ENCODE measurements around the gene ZBTB20.

Gene ZBTB20

GRCh38 chr3:114880078-114880477 is 267.0 kb downstream of the ZBTB20 start:
- TF ChIP-seq REST (IDR thresholded peaks at IDR 0.05; ENCODE audit: insufficient replicate concordance, low read depth): no peak
- no peak for TF ChIP-seq POLR2AphosphoS5 (IDR thresholded peaks at IDR 0.05; ENCODE audit: low read depth)
- TF ChIP-seq SPI1 (IDR thresholded peaks at IDR 0.05; ENCODE audit: borderline replicate concordance, low read depth): no peak
- no peak for TF ChIP-seq GABPA (IDR thresholded peaks at IDR 0.05; ENCODE audit: low read depth)
- TF ChIP-seq, protein P1, sequence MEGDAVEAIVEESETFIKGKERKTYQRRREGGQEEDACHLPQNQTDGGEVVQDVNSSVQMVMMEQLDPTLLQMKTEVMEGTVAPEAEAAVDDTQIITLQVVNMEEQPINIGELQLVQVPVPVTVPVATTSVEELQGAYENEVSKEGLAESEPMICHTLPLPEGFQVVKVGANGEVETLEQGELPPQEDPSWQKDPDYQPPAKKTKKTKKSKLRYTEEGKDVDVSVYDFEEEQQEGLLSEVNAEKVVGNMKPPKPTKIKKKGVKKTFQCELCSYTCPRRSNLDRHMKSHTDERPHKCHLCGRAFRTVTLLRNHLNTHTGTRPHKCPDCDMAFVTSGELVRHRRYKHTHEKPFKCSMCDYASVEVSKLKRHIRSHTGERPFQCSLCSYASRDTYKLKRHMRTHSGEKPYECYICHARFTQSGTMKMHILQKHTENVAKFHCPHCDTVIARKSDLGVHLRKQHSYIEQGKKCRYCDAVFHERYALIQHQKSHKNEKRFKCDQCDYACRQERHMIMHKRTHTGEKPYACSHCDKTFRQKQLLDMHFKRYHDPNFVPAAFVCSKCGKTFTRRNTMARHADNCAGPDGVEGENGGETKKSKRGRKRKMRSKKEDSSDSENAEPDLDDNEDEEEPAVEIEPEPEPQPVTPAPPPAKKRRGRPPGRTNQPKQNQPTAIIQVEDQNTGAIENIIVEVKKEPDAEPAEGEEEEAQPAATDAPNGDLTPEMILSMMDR (IDR thresholded peaks at IDR 0.05; ENCODE audit: insufficient read depth, low read length): no peak
- no peak overlapping the region for H3K4me3 ChIP-seq (replicated peaks; ENCODE audit: insufficient read depth, low read length)

DNA sequence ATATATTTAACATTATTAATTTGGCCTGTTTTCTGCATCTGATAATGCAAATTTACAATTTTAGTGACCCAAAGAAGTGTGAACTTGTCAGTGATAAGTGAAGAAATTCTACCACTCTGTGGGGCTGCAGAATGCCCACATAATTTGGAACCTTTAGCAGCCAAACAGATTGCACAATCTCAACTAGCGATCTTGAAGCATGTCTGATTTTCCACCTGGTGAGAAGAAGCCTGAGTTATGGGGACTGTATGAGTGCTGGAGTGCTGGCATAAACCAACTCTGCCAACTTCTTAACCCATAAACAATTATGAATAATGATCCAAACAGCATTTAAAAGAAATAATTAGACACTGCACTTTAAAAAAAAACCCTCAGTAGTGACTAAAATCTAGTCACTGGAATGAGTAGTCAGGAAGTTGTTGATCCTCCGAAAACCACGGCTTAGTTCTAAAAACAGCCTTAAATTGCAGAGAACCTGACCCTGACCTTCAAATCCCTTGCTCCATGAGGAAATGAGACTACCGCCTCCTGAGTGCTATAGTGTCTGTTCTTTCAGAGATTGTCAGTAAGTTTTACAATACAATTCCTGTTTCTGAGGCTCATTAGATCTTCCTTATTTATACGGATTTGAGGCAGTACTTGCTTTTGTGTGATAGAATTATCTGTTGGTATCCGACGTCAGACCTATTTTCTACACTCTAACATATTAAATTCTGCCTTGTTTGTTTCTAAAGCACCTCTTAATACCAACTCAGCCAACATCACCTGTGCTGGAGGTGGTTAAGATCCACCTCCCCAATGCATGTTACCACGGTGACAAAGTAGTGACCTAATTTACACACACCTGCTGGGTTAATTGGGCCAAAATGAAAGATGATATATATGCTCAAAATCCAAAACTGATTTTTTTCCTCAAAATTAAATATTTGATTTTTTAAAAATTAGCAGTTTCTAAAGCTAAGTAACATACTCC is 267.7 kb downstream of the ZBTB20 start:
- Histone ChIP-seq H3K27ac (replicated peaks) (no peak overlapping the region), H3K27me3 (ENCODE audit: insufficient read depth, poor library complexity, severe bottlenecking) (no peaks in the 10 kb centered on the region), H3K4me3 (replicated peaks; ENCODE audit: insufficient read depth, low read length) (no peak overlapping the region)
- no peak for DNase-seq (ENCODE audit: low read depth in 1 of 2, low spot score in 1 of 2)
- TF ChIP-seq, protein P1 (IDR thresholded peaks at IDR 0.05; ENCODE audit: insufficient read depth, low read length): no peak
- TF ChIP-seq REST (IDR thresholded peaks at IDR 0.05; ENCODE audit: insufficient replicate concordance, low read depth): no peak
- no peak for TF ChIP-seq GABPA (IDR thresholded peaks at IDR 0.05; ENCODE audit: low read depth)
- no peak for TF ChIP-seq SPI1 (IDR thresholded peaks at IDR 0.05; ENCODE audit: borderline replicate concordance, low read depth)
- no peak for TF ChIP-seq POLR2AphosphoS5 (IDR thresholded peaks at IDR 0.05; ENCODE audit: low read depth)

More at GRCh38 chr3:114880078-114880477, 267.0 kb downstream of the ZBTB20 start:
- DNase-seq (ENCODE audit: low read depth in 1 of 2, low spot score in 1 of 2): no peak
- H3K27me3 ChIP-seq (ENCODE audit: insufficient read depth, poor library complexity, severe bottlenecking): no peaks in the 10 kb centered on the region
- no peak overlapping the region for H3K27ac ChIP-seq (replicated peaks)

- no peak overlapping the region for H3K4me3 ChIP-seq (replicated peaks; ENCODE audit: insufficient read depth, low read length)
- no peak for TF ChIP-seq POLR2AphosphoS5 (IDR thresholded peaks at IDR 0.05; ENCODE audit: low read depth)
- no peak for TF ChIP-seq SPI1 (IDR thresholded peaks at IDR 0.05; ENCODE audit: borderline replicate concordance, low read depth)
- no peak for TF ChIP-seq REST (IDR thresholded peaks at IDR 0.05; ENCODE audit: insufficient replicate concordance, low read depth)
- TF ChIP-seq, protein P1 (IDR thresholded peaks at IDR 0.05; ENCODE audit: insufficient read depth, low read length): no peak
- no peak for TF ChIP-seq GABPA (IDR thresholded peaks at IDR 0.05; ENCODE audit: low read depth)
- no peak overlapping the region for H3K27ac ChIP-seq (replicated peaks)
These were observed 268.8 kb downstream of the ZBTB20 start for GRCh38 chr3:114878114-114878839.

More at GRCh38 chr3:114878114-114878839, 268.8 kb downstream of the ZBTB20 start:
- H3K27me3 ChIP-seq (ENCODE audit: insufficient read depth, poor library complexity, severe bottlenecking): no peaks in the 10 kb centered on the region
- DNase-seq (ENCODE audit: low read depth in 1 of 2, low spot score in 1 of 2): no peak
